ENCODE results near the gene ACOT12. TPM values are rescaled to one million over a fixed set of nuclear protein-coding genes. Genes with fewer than 3 reads are reported as not detected.

ACOT12 gene
- total RNA-seq, 1 experiment from 2014 or later = not detected

DNA sequence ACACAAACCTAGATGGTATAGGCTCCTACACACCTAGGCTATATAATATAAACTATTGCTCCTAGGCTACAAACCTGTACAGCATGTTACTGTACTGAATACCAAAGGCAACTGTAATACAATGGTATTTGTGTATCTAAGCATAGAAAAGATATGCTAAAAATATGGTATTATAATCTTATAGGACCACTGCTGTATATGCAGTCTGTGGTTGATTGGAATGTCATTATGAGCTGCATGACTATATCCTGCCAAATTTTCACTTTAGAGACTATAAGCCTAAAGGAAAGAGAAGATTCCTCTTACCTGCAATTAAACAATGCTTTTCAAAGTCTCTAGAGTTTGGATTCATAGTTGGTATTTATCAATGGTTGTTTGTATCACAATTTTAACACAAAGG, 24.7 kb upstream of the ACOT12 start:
- H3K14ac ChIP-seq (ENCODE audit: insufficient read depth, low read length) = no peak overlapping the region
- H2BK5ac ChIP-seq (ENCODE audit: insufficient read length, low read length) = no peak overlapping the region
- H3K4me1 Mint-ChIP-seq = no peaks in the 10 kb centered on the region
- no peak overlapping the region for H4K5ac ChIP-seq (ENCODE audit: insufficient read length, low read depth, low read length)
- no peaks in the 10 kb centered on the region for H3K79me1 ChIP-seq (ENCODE audit: insufficient read depth, low read depth, low read length, poor library complexity, severe bottlenecking)
- no peaks in the 10 kb centered on the region for H3K9me3 ChIP-seq (ENCODE audit: control insufficient read depth, low read depth, low read length)
- no peak overlapping the region for H3K18ac ChIP-seq (ENCODE audit: insufficient read length, low read depth, low read length)
- H3K9ac ChIP-seq (ENCODE audit: extremely low read depth, insufficient read length, low read length) = no peak overlapping the region
- H3K27ac Mint-ChIP-seq = no peak overlapping the region
- no peaks in the 10 kb centered on the region for H3K23me2 ChIP-seq (ENCODE audit: insufficient read length, low read depth, low read length, poor library complexity, severe bottlenecking)
- H2BK20ac ChIP-seq (ENCODE audit: low read depth, low read length, poor library complexity, severe bottlenecking) = no peak overlapping the region
- H4K20me1 ChIP-seq (ENCODE audit: control insufficient read depth, insufficient read depth, insufficient read length) = no peaks in the 10 kb centered on the region
- H3K27ac ChIP-seq (ENCODE audit: insufficient read length, low read depth, low read length) = no peak overlapping the region
- H3K4me2 ChIP-seq (ENCODE audit: insufficient read depth, insufficient read length, low read length) = no peak overlapping the region
- no peak overlapping the region for H3K23ac ChIP-seq (ENCODE audit: insufficient read length, low read depth, low read length)
- no peak overlapping the region for H3K56ac ChIP-seq (ENCODE audit: insufficient read length, low read depth, low read length)
- no peaks in the 10 kb centered on the region for H3K4me1 ChIP-seq (ENCODE audit: insufficient read depth, low read length)
- no peak overlapping the region for H2BK12ac ChIP-seq (ENCODE audit: insufficient read length, low read depth, low read length)
- no peak overlapping the region for H3T11ph ChIP-seq (ENCODE audit: low read length)
- no peaks in the 10 kb centered on the region for H3K79me2 ChIP-seq (ENCODE audit: insufficient read depth, low read length)
- H2BK15ac ChIP-seq (ENCODE audit: low read depth, low read length) = no peak overlapping the region
- H3K9me3 Mint-ChIP-seq = no peaks in the 10 kb centered on the region
- H3K36me3 Mint-ChIP-seq (ENCODE audit: insufficient read depth in 1 of 3, low read depth in 3 of 3) = no peaks in the 10 kb centered on the region
- no peak overlapping the region for H2AK5ac ChIP-seq (ENCODE audit: insufficient read length, low read length)
- H3K27me3 Mint-ChIP-seq (ENCODE audit: low read depth) = no peaks in the 10 kb centered on the region
- no peak overlapping the region for H4K8ac ChIP-seq (replicated peaks; ENCODE audit: insufficient read length, low read depth, low read length)
- H3K27me3 ChIP-seq (ENCODE audit: insufficient read depth, low read length) = no peaks in the 10 kb centered on the region
- no peak overlapping the region for H3K4me3 Mint-ChIP-seq
- TF ChIP-seq, protein P1, sequence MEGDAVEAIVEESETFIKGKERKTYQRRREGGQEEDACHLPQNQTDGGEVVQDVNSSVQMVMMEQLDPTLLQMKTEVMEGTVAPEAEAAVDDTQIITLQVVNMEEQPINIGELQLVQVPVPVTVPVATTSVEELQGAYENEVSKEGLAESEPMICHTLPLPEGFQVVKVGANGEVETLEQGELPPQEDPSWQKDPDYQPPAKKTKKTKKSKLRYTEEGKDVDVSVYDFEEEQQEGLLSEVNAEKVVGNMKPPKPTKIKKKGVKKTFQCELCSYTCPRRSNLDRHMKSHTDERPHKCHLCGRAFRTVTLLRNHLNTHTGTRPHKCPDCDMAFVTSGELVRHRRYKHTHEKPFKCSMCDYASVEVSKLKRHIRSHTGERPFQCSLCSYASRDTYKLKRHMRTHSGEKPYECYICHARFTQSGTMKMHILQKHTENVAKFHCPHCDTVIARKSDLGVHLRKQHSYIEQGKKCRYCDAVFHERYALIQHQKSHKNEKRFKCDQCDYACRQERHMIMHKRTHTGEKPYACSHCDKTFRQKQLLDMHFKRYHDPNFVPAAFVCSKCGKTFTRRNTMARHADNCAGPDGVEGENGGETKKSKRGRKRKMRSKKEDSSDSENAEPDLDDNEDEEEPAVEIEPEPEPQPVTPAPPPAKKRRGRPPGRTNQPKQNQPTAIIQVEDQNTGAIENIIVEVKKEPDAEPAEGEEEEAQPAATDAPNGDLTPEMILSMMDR (conservative IDR thresholded peaks at IDR 0.05) = no peak
- no peak overlapping the region for H2BK120ac ChIP-seq (ENCODE audit: low read depth, low read length, poor library complexity, severe bottlenecking)
- DNase-seq = no peak
- H3K4ac ChIP-seq (ENCODE audit: low read depth, low read length) = no peak overlapping the region
- H2AFZ ChIP-seq (ENCODE audit: low read length) = no peak overlapping the region
- no peak overlapping the region for H4K91ac ChIP-seq (ENCODE audit: insufficient read length, low read depth, low read length)

All from H9 (cell line).